GM11168 (cell line): ENCODE measurements around the gene ADAMTS4.

Experiments
- in situ Hi-C: fragments of 300-500 bp; cut with MboI; formaldehyde crosslinking; loops from one replicate; pipeline ENCODE4 v1.12.0; 2022; ENCODE audit warnings: low sequenced_read_pairs; ENCODE audit not compliant: unreplicated experiment

Gene ADAMTS4

GRCh38 chr1:161198897-161199431 lies at the start of gene ADAMTS4:
TSS of gene ADAMTS4 (minus strand) at chr1:161199054. CDS start at chr1:161198627, 427 bp downstream.
- in situ Hi-C loops, result no loop called here

- in situ Hi-C loops, result no loop called here
These were observed 46.0 kb upstream of the ADAMTS4 start for GRCh38 chr1:161244888-161245287.

GRCh38 chr1:161242313-161242712 lies 43.5 kb upstream of the ADAMTS4 start:
- in situ Hi-C loops, result no loop called here

- in situ Hi-C loops, result no loop called here
These were observed 42.8 kb upstream of the ADAMTS4 start for GRCh38 chr1:161241682-161242081.

GRCh38 chr1:161238039-161238473 lies 39.2 kb upstream of the ADAMTS4 start, which contains the start of gene NR1I3:
TSS of gene NR1I3 (minus strand) at chr1:161238203. CDS start at chr1:161236565, 1,638 bp downstream.
- in situ Hi-C loops, result no loop called here

GRCh38 chr1:161235957-161236775 lies 37.3 kb upstream of the ADAMTS4 start:
- in situ Hi-C loops, result no loop called here

GRCh38 chr1:161233102-161233501 lies 34.2 kb upstream of the ADAMTS4 start:
- in situ Hi-C loops, result no loop called here

- in situ Hi-C loops, result no loop called here
These were observed 31.9 kb upstream of the ADAMTS4 start for GRCh38 chr1:161230762-161231161.

GRCh38 chr1:161229896-161230295 lies 31.0 kb upstream of the ADAMTS4 start:
- in situ Hi-C loops, result loop anchor here (5.0 to 10.0 kb wide), 2 partner anchors 62 to 145 kb away; no protein-coding TSS in a partner anchor

GRCh38 chr1:161228032-161228431 lies 29.2 kb upstream of the ADAMTS4 start:
- in situ Hi-C loops, result loop anchor here (5.0 to 10.0 kb wide), 2 partner anchors 64 to 147 kb away; no protein-coding TSS in a partner anchor

GRCh38 chr1:161227196-161227871 lies 28.5 kb upstream of the ADAMTS4 start:
- in situ Hi-C loops, result loop anchor here (5.0 to 10.0 kb wide), 2 partner anchors 65 to 147 kb away; no protein-coding TSS in a partner anchor

GRCh38 chr1:161226759-161227158 lies 27.9 kb upstream of the ADAMTS4 start:
- in situ Hi-C loops, result loop anchor here (5.0 to 10.0 kb wide), 2 partner anchors 66 to 148 kb away; no protein-coding TSS in a partner anchor

- in situ Hi-C loops, result loop anchor here (5.0 to 10.0 kb wide), 2 partner anchors 66 to 148 kb away; no protein-coding TSS in a partner anchor
These were observed 27.5 kb upstream of the ADAMTS4 start for GRCh38 chr1:161226320-161226711.

- in situ Hi-C loops, result loop anchor here (5.0 to 10.0 kb wide), 2 partner anchors 67 to 149 kb away; no protein-coding TSS in a partner anchor
These were observed 26.9 kb upstream of the ADAMTS4 start, which contains the start of gene TOMM40L for GRCh38 chr1:161225534-161226319. TSS of gene TOMM40L (plus strand) at chr1:161226060. CDS start at chr1:161226490, 430 bp downstream.

- in situ Hi-C loops, result loop anchor here (5.0 to 10.0 kb wide), 2 partner anchors 67 to 150 kb away; no protein-coding TSS in a partner anchor
These were observed 26.3 kb upstream of the ADAMTS4 start for GRCh38 chr1:161225178-161225533.

GRCh38 chr1:161224695-161225087 lies 25.8 kb upstream of the ADAMTS4 start:
- in situ Hi-C loops, result loop anchor here (5.0 to 10.0 kb wide), 2 partner anchors 68 to 150 kb away; no protein-coding TSS in a partner anchor

- in situ Hi-C loops, result loop anchor here (10.0 kb wide), 1 partner anchor 151 kb away; no protein-coding TSS in a partner anchor
These were observed 25.2 kb upstream of the ADAMTS4 start for GRCh38 chr1:161223805-161224694.
